Activated CD8-positive, alpha-beta memory T cell treated with anti-CD3 and anti-CD28 coated beads for 48 hours (primary cell): ENCODE measurements around the gene HMG20B.
"Not testable (repeated sequence)": the region's sequence is repeated elsewhere in the genome, so short reads cannot be mapped to it uniquely, and the experiment has no call there.

Experiments used
- DNase-seq, 3 experiments: peaks; one replicate each; pipeline ENCODE4 v3.0.0-alpha.2; 2020; ENCODE audit warnings: low read depth in 2 of 3, low spot score in 2 of 3

The HMG20B gene

GRCh38 chr19:3572855-3573161 is at the start of gene HMG20B:
Gene HMG20B, plus strand, starts transcription at chr19:3572944. Its CDS starts 366 bp downstream, at chr19:3573310.
- DNase-seq = no peak

- no peak for DNase-seq
Measured at GRCh38 chr19:3523361-3524077, 49.2 kb upstream of the HMG20B start.

GRCh38 chr19:3524078-3524842 is 48.5 kb upstream of the HMG20B start:
- DNase-seq = no peak

- no peak for DNase-seq
Measured at GRCh38 chr19:3524904-3525451, 47.8 kb upstream of the HMG20B start.

GRCh38 chr19:3526507-3527237 is 46.1 kb upstream of the HMG20B start:
- no peak for DNase-seq

- DNase-seq = no peak
Measured at GRCh38 chr19:3527238-3527910, 45.4 kb upstream of the HMG20B start.

- no peak for DNase-seq
Measured at GRCh38 chr19:3528080-3528479, 44.7 kb upstream of the HMG20B start.

GRCh38 chr19:3528539-3529211 is 44.1 kb upstream of the HMG20B start:
- DNase-seq = no peak

- DNase-seq = not testable (repeated sequence)
Measured at GRCh38 chr19:3529299-3529698, 43.4 kb upstream of the HMG20B start.

GRCh38 chr19:3530389-3530788 is 42.4 kb upstream of the HMG20B start:
- no peak for DNase-seq

GRCh38 chr19:3531716-3532115 is 41.0 kb upstream of the HMG20B start:
- DNase-seq = no peak

- DNase-seq = no peak
Measured at GRCh38 chr19:3532154-3532786, 40.5 kb upstream of the HMG20B start.

GRCh38 chr19:3533033-3533432 is 39.7 kb upstream of the HMG20B start:
- DNase-seq = no peak

GRCh38 chr19:3533563-3534216 is 39.1 kb upstream of the HMG20B start:
- DNase-seq = no peak

GRCh38 chr19:3534375-3535234 is 38.1 kb upstream of the HMG20B start:
- DNase-seq = no peak

GRCh38 chr19:3535235-3535535 is 37.6 kb upstream of the HMG20B start:
- DNase-seq = no peak

- no peak for DNase-seq
Measured at GRCh38 chr19:3535563-3535965, 37.2 kb upstream of the HMG20B start.

- DNase-seq = no peak
Measured at GRCh38 chr19:3535981-3536380, 36.8 kb upstream of the HMG20B start.
